ENCODE data around the gene KCNAB1.
"Not testable (repeated sequence)": the region's sequence is repeated elsewhere in the genome, so short reads cannot be mapped to it uniquely, and the experiment has no call there.

The KCNAB1 gene

GRCh38 chr3:156120528-156121251 lies at the start of gene KCNAB1:
TSS of gene KCNAB1 (plus strand) at chr3:156120578.
- no peak within 1 kb of the TSS for H3K4me3 ChIP-seq (ENCODE audit: low read length)
- no peak for DNase-seq
- no peak within 1 kb of the TSS for H3K9ac ChIP-seq (ENCODE audit: low read length)
- no peaks in the 10 kb centered on the region for H4K20me1 ChIP-seq (ENCODE audit: insufficient read depth, low read length)
- H3K27ac ChIP-seq (ENCODE audit: low read length): no peak within 1 kb of the TSS
- no peak within 1 kb of the TSS for H3K4me2 ChIP-seq (ENCODE audit: low read depth, low read length)
- TF ChIP-seq EZH2phosphoT487 (IDR thresholded peaks at IDR 0.05; ENCODE audit: low read length) (no peak), EZH2 (optimal IDR thresholded peaks at IDR 0.05; ENCODE audit: low read depth, low read length) (no peak), CTCF (IDR thresholded peaks at IDR 0.05; ENCODE audit: low read length) (no peak)
- H2AFZ ChIP-seq (ENCODE audit: low read length): no peak within 1 kb of the TSS
- H3K9me3 ChIP-seq (replicated peaks; ENCODE audit: insufficient read depth, low read length): no peaks in the 10 kb centered on the region
- H3K27me3 ChIP-seq (replicated peaks; ENCODE audit: insufficient read depth, low read length): no peaks in the 10 kb centered on the region
- H3F3A ChIP-seq (ENCODE audit: insufficient read depth, low read length): no peaks in the 10 kb centered on the region
- H3K4me1 ChIP-seq (ENCODE audit: low read length): no peaks in the 10 kb centered on the region
- no peaks in the 10 kb centered on the region for H3K36me3 ChIP-seq (replicated peaks; ENCODE audit: insufficient read depth, low read length)
- H3K79me2 ChIP-seq (ENCODE audit: low read length): no peaks in the 10 kb centered on the region
- no peaks in the 10 kb centered on the region for H3K9me2 ChIP-seq (replicated peaks; ENCODE audit: insufficient read depth, low read length)

GRCh38 chr3:156071031-156071430 lies 49.3 kb upstream of the KCNAB1 start:
- no peak for TF ChIP-seq CTCF (IDR thresholded peaks at IDR 0.05; ENCODE audit: low read length)
- TF ChIP-seq EZH2phosphoT487 (IDR thresholded peaks at IDR 0.05; ENCODE audit: low read length): no peak
- no peak for TF ChIP-seq EZH2 (optimal IDR thresholded peaks at IDR 0.05; ENCODE audit: low read depth, low read length)
- Histone ChIP-seq H3K4me3 (ENCODE audit: low read length) (no peak overlapping the region), H2AFZ (ENCODE audit: low read length) (no peak overlapping the region), H3K4me2 (ENCODE audit: low read depth, low read length) (no peak overlapping the region), H3K27ac (ENCODE audit: low read length) (no peak overlapping the region), H3F3A (ENCODE audit: insufficient read depth, low read length) (no peaks in the 10 kb centered on the region), H3K9me3 (replicated peaks; ENCODE audit: insufficient read depth, low read length) (no peaks in the 10 kb centered on the region), H3K36me3 (replicated peaks; ENCODE audit: insufficient read depth, low read length) (no peaks in the 10 kb centered on the region), H3K27me3 (replicated peaks; ENCODE audit: insufficient read depth, low read length) (no peaks in the 10 kb centered on the region), H3K79me2 (ENCODE audit: low read length) (no peaks in the 10 kb centered on the region), H3K9ac (ENCODE audit: low read length) (no peak overlapping the region), H3K9me2 (replicated peaks; ENCODE audit: insufficient read depth, low read length) (no peaks in the 10 kb centered on the region), H3K4me1 (ENCODE audit: low read length) (no peaks in the 10 kb centered on the region), H4K20me1 (ENCODE audit: insufficient read depth, low read length) (no peaks in the 10 kb centered on the region)
- DNase-seq: no peak

GRCh38 chr3:156072950-156073657 lies 47.3 kb upstream of the KCNAB1 start:
- not testable (repeated sequence) for H3K4me2 ChIP-seq (ENCODE audit: low read depth, low read length); DNase-seq; H3K27ac ChIP-seq (ENCODE audit: low read length)

GRCh38 chr3:156090126-156090525 lies 30.3 kb upstream of the KCNAB1 start:
- Histone ChIP-seq H3K27ac (ENCODE audit: low read length) (no peak overlapping the region), H3K4me1 (ENCODE audit: low read length) (no peaks in the 10 kb centered on the region), H3K4me3 (ENCODE audit: low read length) (no peak overlapping the region), H3K36me3 (replicated peaks; ENCODE audit: insufficient read depth, low read length) (no peaks in the 10 kb centered on the region), H3K9me2 (replicated peaks; ENCODE audit: insufficient read depth, low read length) (no peaks in the 10 kb centered on the region), H3K27me3 (replicated peaks; ENCODE audit: insufficient read depth, low read length) (no peaks in the 10 kb centered on the region), H4K20me1 (ENCODE audit: insufficient read depth, low read length) (no peaks in the 10 kb centered on the region), H3K79me2 (ENCODE audit: low read length) (no peaks in the 10 kb centered on the region), H3F3A (ENCODE audit: insufficient read depth, low read length) (no peaks in the 10 kb centered on the region), H2AFZ (ENCODE audit: low read length) (no peak overlapping the region), H3K9ac (ENCODE audit: low read length) (no peak overlapping the region), H3K4me2 (ENCODE audit: low read depth, low read length) (no peak overlapping the region), H3K9me3 (replicated peaks; ENCODE audit: insufficient read depth, low read length) (no peaks in the 10 kb centered on the region)
- no peak for TF ChIP-seq EZH2phosphoT487 (IDR thresholded peaks at IDR 0.05; ENCODE audit: low read length)
- TF ChIP-seq CTCF (IDR thresholded peaks at IDR 0.05; ENCODE audit: low read length): no peak
- no peak for TF ChIP-seq EZH2 (optimal IDR thresholded peaks at IDR 0.05; ENCODE audit: low read depth, low read length)
- no peak for DNase-seq

More at GRCh38 chr3:156072950-156073657, 47.3 kb upstream of the KCNAB1 start:
- H2AFZ ChIP-seq (ENCODE audit: low read length); H3K27me3 ChIP-seq (replicated peaks; ENCODE audit: insufficient read depth, low read length); H3K4me1 ChIP-seq (ENCODE audit: low read length); H3K9me2 ChIP-seq (replicated peaks; ENCODE audit: insufficient read depth, low read length); H3K36me3 ChIP-seq (replicated peaks; ENCODE audit: insufficient read depth, low read length); H3K9me3 ChIP-seq (replicated peaks; ENCODE audit: insufficient read depth, low read length); H3F3A ChIP-seq (ENCODE audit: insufficient read depth, low read length); H3K79me2 ChIP-seq (ENCODE audit: low read length); H3K9ac ChIP-seq (ENCODE audit: low read length); H3K4me3 ChIP-seq (ENCODE audit: low read length); H4K20me1 ChIP-seq (ENCODE audit: insufficient read depth, low read length): not testable (repeated sequence)
